ENCODE results near the gene INAVA.

The INAVA gene

GRCh38 chr1:200892546-200892945 lies 2.2 kb upstream of the INAVA start:
- H3K9ac ChIP-seq (ENCODE audit: low read length): no peak overlapping the region
- peaks cover 4% of the 10 kb centered on the region for H3K4me1 ChIP-seq (ENCODE audit: insufficient read depth, low read length)
- H3K9me3 ChIP-seq (ENCODE audit: low read length): no peaks in the 10 kb centered on the region
- no peak overlapping the region for H3K4me3 ChIP-seq (ENCODE audit: low read depth in 1 of 2, low read length in 2 of 2)
- no peaks in the 10 kb centered on the region for H3K36me3 ChIP-seq (ENCODE audit: insufficient read depth, low read length)
- H3K27me3 ChIP-seq (ENCODE audit: control insufficient read depth in 1 of 2, insufficient read depth in 2 of 2, low read length in 2 of 2): peaks cover 0 to 28% of the 10 kb centered on the region in 2 donors
- H3K27ac ChIP-seq (ENCODE audit: low read depth, low read length): no peak overlapping the region

- H3K4me1 ChIP-seq (ENCODE audit: insufficient read depth, low read length): peaks cover 4% of the 10 kb centered on the region
- H3K4me3 ChIP-seq (ENCODE audit: low read depth in 1 of 2, low read length in 2 of 2): no peak overlapping the region
- H3K36me3 ChIP-seq (ENCODE audit: insufficient read depth, low read length): no peaks in the 10 kb centered on the region
- H3K27ac ChIP-seq (ENCODE audit: low read depth, low read length): no peak overlapping the region
- peaks cover 0 to 28% of the 10 kb centered on the region in 2 donors for H3K27me3 ChIP-seq (ENCODE audit: control insufficient read depth in 1 of 2, insufficient read depth in 2 of 2, low read length in 2 of 2)
- no peak overlapping the region for H3K9ac ChIP-seq (ENCODE audit: low read length)
- H3K9me3 ChIP-seq (ENCODE audit: low read length): no peaks in the 10 kb centered on the region
These were observed 1.7 kb upstream of the INAVA start for GRCh38 chr1:200892958-200893357.

- no peak overlapping the region for H3K27ac ChIP-seq (ENCODE audit: low read depth, low read length)
These were observed 1.2 kb upstream of the INAVA start for GRCh38 chr1:200893411-200893901.

GRCh38 chr1:200895443-200895789 lies 716 bp downstream of the INAVA start:
- Histone ChIP-seq H3K27ac (ENCODE audit: low read depth, low read length) (no peak overlapping the region), H3K4me1 (ENCODE audit: insufficient read depth, low read length) (peaks cover 4% of the 10 kb centered on the region), H3K27me3 (ENCODE audit: control insufficient read depth in 1 of 2, insufficient read depth in 2 of 2, low read length in 2 of 2) (peaks cover 0 to 28% of the 10 kb centered on the region in 2 donors), H3K9me3 (ENCODE audit: low read length) (no peaks in the 10 kb centered on the region), H3K4me3 (ENCODE audit: low read depth in 1 of 2, low read length in 2 of 2) (no peak overlapping the region), H3K36me3 (ENCODE audit: insufficient read depth, low read length) (no peaks in the 10 kb centered on the region), H3K9ac (ENCODE audit: low read length) (no peak overlapping the region)

More at GRCh38 chr1:200893411-200893901, 1.2 kb upstream of the INAVA start:
- Histone ChIP-seq H3K9ac (ENCODE audit: low read length) (no peak overlapping the region), H3K27me3 (ENCODE audit: control insufficient read depth in 1 of 2, insufficient read depth in 2 of 2, low read length in 2 of 2) (peaks cover 0 to 28% of the 10 kb centered on the region in 2 donors), H3K9me3 (ENCODE audit: low read length) (no peaks in the 10 kb centered on the region), H3K4me3 (ENCODE audit: low read depth in 1 of 2, low read length in 2 of 2) (no peak overlapping the region), H3K4me1 (ENCODE audit: insufficient read depth, low read length) (peaks cover 4% of the 10 kb centered on the region), H3K36me3 (ENCODE audit: insufficient read depth, low read length) (no peaks in the 10 kb centered on the region)

GRCh38 chr1:200895801-200896530 lies 1.3 kb downstream of the INAVA start:
- no peak overlapping the region for H3K4me3 ChIP-seq (ENCODE audit: low read depth in 1 of 2, low read length in 2 of 2)
- no peaks in the 10 kb centered on the region for H3K36me3 ChIP-seq (ENCODE audit: insufficient read depth, low read length)
- peaks cover 4% of the 10 kb centered on the region for H3K4me1 ChIP-seq (ENCODE audit: insufficient read depth, low read length)
- H3K9me3 ChIP-seq (ENCODE audit: low read length): no peaks in the 10 kb centered on the region
- H3K9ac ChIP-seq (ENCODE audit: low read length): no peak overlapping the region
- no peak overlapping the region for H3K27ac ChIP-seq (ENCODE audit: low read depth, low read length)
- peaks cover 0 to 23% of the 10 kb centered on the region in 2 donors for H3K27me3 ChIP-seq (ENCODE audit: control insufficient read depth in 1 of 2, insufficient read depth in 2 of 2, low read length in 2 of 2)

- Histone ChIP-seq H3K27me3 (ENCODE audit: control insufficient read depth in 1 of 2, insufficient read depth in 2 of 2, low read length in 2 of 2) (peaks cover 0 to 16% of the 10 kb centered on the region in 2 donors), H3K36me3 (ENCODE audit: insufficient read depth, low read length) (no peaks in the 10 kb centered on the region), H3K4me1 (ENCODE audit: insufficient read depth, low read length) (peaks cover under 1% of the 10 kb centered on the region), H3K27ac (ENCODE audit: low read depth, low read length) (no peak overlapping the region), H3K9me3 (ENCODE audit: low read length) (no peaks in the 10 kb centered on the region), H3K4me3 (ENCODE audit: low read depth in 1 of 2, low read length in 2 of 2) (no peak overlapping the region), H3K9ac (ENCODE audit: low read length) (no peak overlapping the region)
These were observed 2.0 kb downstream of the INAVA start for GRCh38 chr1:200896531-200897196.

GRCh38 chr1:200897259-200897658 lies 2.6 kb downstream of the INAVA start:
- Histone ChIP-seq H3K9ac (ENCODE audit: low read length) (no peak overlapping the region), H3K36me3 (ENCODE audit: insufficient read depth, low read length) (no peaks in the 10 kb centered on the region), H3K27ac (ENCODE audit: low read depth, low read length) (no peak overlapping the region), H3K27me3 (ENCODE audit: control insufficient read depth in 1 of 2, insufficient read depth in 2 of 2, low read length in 2 of 2) (peaks cover 0 to 10% of the 10 kb centered on the region in 2 donors), H3K9me3 (ENCODE audit: low read length) (no peaks in the 10 kb centered on the region), H3K4me1 (ENCODE audit: insufficient read depth, low read length) (no peaks in the 10 kb centered on the region), H3K4me3 (ENCODE audit: low read depth in 1 of 2, low read length in 2 of 2) (no peak overlapping the region)

- Histone ChIP-seq H3K27me3 (ENCODE audit: control insufficient read depth in 1 of 2, insufficient read depth in 2 of 2, low read length in 2 of 2) (peaks cover 0 to 4% of the 10 kb centered on the region in 2 donors), H3K36me3 (ENCODE audit: insufficient read depth, low read length) (no peaks in the 10 kb centered on the region), H3K9ac (ENCODE audit: low read length) (no peak overlapping the region), H3K9me3 (ENCODE audit: low read length) (no peaks in the 10 kb centered on the region), H3K4me1 (ENCODE audit: insufficient read depth, low read length) (no peaks in the 10 kb centered on the region), H3K27ac (ENCODE audit: low read depth, low read length) (no peak overlapping the region), H3K4me3 (ENCODE audit: low read depth in 1 of 2, low read length in 2 of 2) (no peak overlapping the region)
These were observed 4.3 kb downstream of the INAVA start for GRCh38 chr1:200899015-200899386.

- Histone ChIP-seq H3K4me1 (ENCODE audit: insufficient read depth, low read length) (no peaks in the 10 kb centered on the region), H3K4me3 (ENCODE audit: low read depth in 1 of 2, low read length in 2 of 2) (no peak overlapping the region), H3K36me3 (ENCODE audit: insufficient read depth, low read length) (no peaks in the 10 kb centered on the region), H3K9ac (ENCODE audit: low read length) (no peak overlapping the region), H3K9me3 (ENCODE audit: low read length) (no peaks in the 10 kb centered on the region), H3K27me3 (ENCODE audit: control insufficient read depth in 1 of 2, insufficient read depth in 2 of 2, low read length in 2 of 2) (peaks cover 0 to 4% of the 10 kb centered on the region in 2 donors), H3K27ac (ENCODE audit: low read depth, low read length) (no peak overlapping the region)
These were observed 4.8 kb downstream of the INAVA start for GRCh38 chr1:200899451-200899915.

- no peaks in the 10 kb centered on the region for H3K9me3 ChIP-seq (ENCODE audit: low read length)
- no peaks in the 10 kb centered on the region for H3K4me1 ChIP-seq (ENCODE audit: insufficient read depth, low read length)
- no peak overlapping the region for H3K27ac ChIP-seq (ENCODE audit: low read depth, low read length)
- peaks cover 0 to 4% of the 10 kb centered on the region in 2 donors for H3K27me3 ChIP-seq (ENCODE audit: control insufficient read depth in 1 of 2, insufficient read depth in 2 of 2, low read length in 2 of 2)
- H3K9ac ChIP-seq (ENCODE audit: low read length): no peak overlapping the region
- no peaks in the 10 kb centered on the region for H3K36me3 ChIP-seq (ENCODE audit: insufficient read depth, low read length)
- H3K4me3 ChIP-seq (ENCODE audit: low read depth in 1 of 2, low read length in 2 of 2): no peak overlapping the region
These were observed 5.5 kb downstream of the INAVA start for GRCh38 chr1:200899954-200900867.

- H3K27me3 ChIP-seq (ENCODE audit: control insufficient read depth in 1 of 2, insufficient read depth in 2 of 2, low read length in 2 of 2): peaks cover 0 to 4% of the 10 kb centered on the region in 2 donors
- no peak overlapping the region for H3K4me3 ChIP-seq (ENCODE audit: low read depth in 1 of 2, low read length in 2 of 2)
- no peaks in the 10 kb centered on the region for H3K36me3 ChIP-seq (ENCODE audit: insufficient read depth, low read length)
- H3K9me3 ChIP-seq (ENCODE audit: low read length): no peaks in the 10 kb centered on the region
- H3K9ac ChIP-seq (ENCODE audit: low read length): no peak overlapping the region
- H3K27ac ChIP-seq (ENCODE audit: low read depth, low read length): no peak overlapping the region
- no peaks in the 10 kb centered on the region for H3K4me1 ChIP-seq (ENCODE audit: insufficient read depth, low read length)
These were observed 6.2 kb downstream of the INAVA start for GRCh38 chr1:200900877-200901276.

Measured in muscle layer of colon (tissue), 2 donors.